DMS153 (cell line): Measurements from ENCODE around the gene AK1.
A peak's percentile ranks its signal among the peaks of the same experiment; 100 is the strongest.
"Not testable (repeated sequence)": the region's sequence is repeated elsewhere in the genome, so short reads cannot be mapped to it uniquely, and the experiment has no call there.

Experiments used
- DNase-seq: peaks from one replicate; lab custom pipeline; 2025; lab: John Stamatoyannopoulos, UW

Gene AK1

GRCh38 chr9:127884427-127884911, 7.0 kb upstream of the AK1 start:
- peak; percentile 48 for DNase-seq

GRCh38 chr9:127883959-127884358, 6.5 kb upstream of the AK1 start:
- no peak for DNase-seq

- DNase-seq = not testable (repeated sequence)
These were observed 4.2 kb upstream of the AK1 start for GRCh38 chr9:127881715-127882114.

- DNase-seq = no peak
These were observed 2.7 kb upstream of the AK1 start for GRCh38 chr9:127880143-127880542.

GRCh38 chr9:127878652-127879390, 1.3 kb upstream of the AK1 start:
- no peak for DNase-seq

- DNase-seq = no peak
These were observed 651 bp upstream of the AK1 start for GRCh38 chr9:127878001-127878651.

DNA sequence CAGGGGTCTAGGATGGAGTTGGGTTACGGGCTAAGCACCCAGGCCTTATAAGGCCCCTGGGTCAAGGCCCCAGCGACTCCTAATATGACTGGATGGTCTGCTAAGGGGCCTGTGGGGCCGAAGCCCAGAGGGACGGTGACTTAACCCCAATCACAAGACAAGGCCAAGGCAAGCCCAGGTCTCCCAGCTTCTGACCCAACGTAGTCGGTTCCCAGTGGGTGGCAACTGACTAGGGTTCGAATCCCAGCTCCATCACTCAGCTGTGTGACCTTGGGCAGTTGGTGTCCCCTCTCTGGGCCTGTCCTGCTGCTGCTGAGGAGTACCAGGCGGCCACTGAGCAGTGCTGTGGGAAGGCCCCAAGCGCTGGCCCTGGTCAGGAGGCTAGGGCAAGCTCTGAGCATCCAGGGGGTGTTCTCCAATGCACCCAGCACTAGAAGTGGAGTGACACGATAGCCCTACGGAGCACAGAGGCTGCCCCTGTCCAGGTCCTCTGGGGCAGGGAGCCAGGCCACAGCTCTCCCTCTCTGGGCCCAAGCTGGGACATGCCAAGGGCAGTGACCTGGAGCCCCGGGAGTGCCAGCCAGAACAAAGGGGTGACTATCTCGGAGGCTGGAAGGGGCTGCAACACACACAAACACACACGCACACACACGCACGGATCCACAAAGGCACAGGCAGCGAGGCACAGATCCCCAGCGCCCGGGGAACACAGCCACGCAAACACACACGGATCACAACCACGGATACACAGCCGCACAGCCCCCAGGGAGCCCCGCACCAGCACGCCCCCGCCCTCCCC, 512 bp downstream of the AK1 start:
- DNase-seq = no peak

GRCh38 chr9:127876026-127876763, 1.3 kb downstream of the AK1 start:
- no peak for DNase-seq

- no peak for DNase-seq
These were observed 2.0 kb downstream of the AK1 start for GRCh38 chr9:127875306-127875966.

DNA sequence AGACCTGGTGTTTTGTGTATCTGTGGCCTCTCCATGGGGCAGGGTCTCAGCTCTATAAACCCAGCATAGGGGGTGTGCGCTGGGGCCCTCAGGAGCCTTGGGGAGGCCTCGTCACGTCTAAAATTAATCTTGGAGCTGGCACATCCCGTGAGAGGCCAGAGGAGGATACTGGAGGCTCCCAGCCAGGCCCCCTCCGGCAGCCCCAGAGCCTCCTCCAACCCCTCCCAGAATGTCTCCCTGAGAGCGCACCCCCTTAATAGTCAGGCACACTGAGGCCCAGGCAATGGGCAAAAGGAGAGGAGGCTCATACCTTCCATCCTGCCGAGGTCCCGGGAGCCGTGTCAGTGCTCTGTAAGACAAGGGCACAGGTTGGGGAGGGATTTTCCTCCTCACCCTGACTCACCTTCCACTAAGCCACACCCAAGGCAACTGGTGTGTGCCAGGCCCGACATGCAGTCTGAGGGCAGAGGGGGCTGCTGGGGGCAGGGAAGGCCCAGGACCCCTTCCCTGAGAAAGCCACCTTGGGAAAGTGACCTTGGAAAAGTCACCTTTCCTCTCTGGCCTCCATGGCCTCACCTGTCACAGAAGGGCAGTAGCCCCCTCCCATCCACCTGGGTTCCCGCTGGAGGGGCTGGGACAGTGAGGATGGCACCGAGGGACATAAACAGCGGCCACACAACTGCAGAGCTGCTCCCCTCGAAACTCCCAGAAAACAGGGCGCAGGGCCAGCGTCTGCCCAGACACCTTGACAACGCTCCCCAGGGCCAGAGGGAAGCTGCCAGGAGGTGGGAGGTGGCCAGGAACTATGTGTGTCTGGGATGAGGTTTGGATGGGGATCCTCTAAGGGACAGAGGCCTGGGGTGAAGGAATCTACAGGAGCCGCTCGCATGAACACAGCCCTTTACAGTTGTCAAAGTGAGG, 2.9 kb downstream of the AK1 start:
- DNase-seq = no peak

DNA sequence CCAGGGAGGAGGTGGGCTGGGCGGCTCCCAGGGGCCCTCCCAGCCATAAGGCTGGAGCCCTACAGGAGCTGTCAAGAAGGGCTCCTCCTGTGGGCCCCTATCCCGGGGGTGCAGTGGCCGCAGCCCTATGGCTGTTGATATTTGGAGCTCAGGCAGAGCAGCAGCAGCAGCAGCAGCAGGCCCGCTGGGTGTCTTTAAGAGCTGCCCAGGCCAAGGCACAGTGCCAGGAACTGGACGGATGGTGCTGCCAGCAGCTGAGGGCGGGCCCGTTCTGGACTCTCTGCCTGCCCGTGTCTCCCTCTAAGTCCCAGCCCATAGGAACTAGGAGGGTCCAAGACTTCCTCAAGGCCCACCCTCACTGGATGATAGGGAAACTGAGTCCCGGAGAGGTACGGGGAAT, 3.6 kb downstream of the AK1 start:
- DNase-seq = no peak

DNA sequence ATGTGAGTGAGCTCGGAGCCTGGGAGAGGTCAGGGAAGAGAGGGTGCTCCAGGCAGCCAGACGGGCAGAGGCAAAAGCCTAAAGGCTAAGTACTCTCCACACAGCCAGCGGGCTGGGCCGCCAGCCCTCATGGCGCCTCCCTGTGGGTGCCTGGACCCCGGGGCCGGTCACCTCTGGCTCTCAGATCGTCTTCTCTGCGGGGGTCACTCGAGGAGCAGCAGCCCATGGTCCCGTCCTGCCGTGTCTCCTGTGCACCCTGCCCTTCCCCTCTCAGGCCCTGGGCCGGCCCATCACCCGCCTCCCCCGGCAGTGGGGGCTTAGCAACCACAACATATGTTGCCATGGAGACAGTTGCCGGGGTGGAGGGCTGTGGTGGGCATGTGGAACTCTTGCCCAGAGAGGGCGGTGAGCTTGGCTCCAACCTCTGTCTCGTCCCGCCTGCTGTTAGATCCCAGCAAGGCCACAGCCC, 4.2 kb downstream of the AK1 start:
- no peak for DNase-seq

- no peak for DNase-seq
These were observed 4.9 kb downstream of the AK1 start for GRCh38 chr9:127872369-127873222.

GRCh38 chr9:127871531-127871930, 5.9 kb downstream of the AK1 start:
- DNase-seq = no peak

DNA sequence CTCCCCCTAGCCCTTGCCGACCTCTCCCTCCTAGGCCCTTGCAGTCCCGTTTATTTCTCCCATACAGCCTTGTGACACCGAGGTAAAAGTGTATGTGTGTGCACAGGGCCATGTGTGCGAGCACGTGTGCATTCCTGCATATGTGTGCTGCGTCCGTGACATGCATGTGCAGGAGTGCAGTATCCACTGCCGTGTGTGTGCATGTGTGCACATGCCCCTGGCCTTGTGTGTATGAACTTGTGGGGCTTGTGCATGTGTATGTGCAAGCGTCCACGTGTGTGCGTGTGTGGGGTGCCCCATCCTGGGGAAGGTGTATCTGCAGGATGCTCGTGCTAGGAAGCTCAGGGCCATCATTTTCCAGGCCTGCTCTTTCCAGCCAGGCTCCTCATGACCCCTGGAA, 6.6 kb downstream of the AK1 start:
- DNase-seq = no peak

GRCh38 chr9:127870153-127870491, 7.4 kb downstream of the AK1 start:
- not testable (repeated sequence) for DNase-seq

- peak; percentile 31 for DNase-seq
These were observed 7.9 kb downstream of the AK1 start for GRCh38 chr9:127869310-127870152.

- no peak for DNase-seq
These were observed 9.1 kb downstream of the AK1 start for GRCh38 chr9:127868278-127868902.
